Body of pancreas (tissue), 4 donors: ENCODE measurements around the gene BAIAP2L1. TPM values are rescaled to one million over a fixed set of nuclear protein-coding genes. Genes with fewer than 3 reads are reported as not detected.

ENCODE experiments used
- ATAC-seq: fragments of 150-250 bp; one replicate; pipeline ENCODE4 v1.9.1; 2016
- DNase-seq, 4 donors: peaks; one replicate each; pipeline ENCODE4 v3.0.0-alpha.2; 2019
- H3K27ac ChIP-seq, 4 donors: fragments of 200-600 bp; sonication (generic); 1 replicate in 3 of 4; 2 replicates in 1 of 4; pipeline versions ENCODE4 v1.5.1 to v1.6.1; 2016 to 2019; ENCODE audit warnings: mild to moderate bottlenecking in 1 of 4, mixed read lengths in 1 of 4, moderate library complexity in 1 of 4
- H3K27me3 ChIP-seq, 2 donors: fragments of 200-600 bp; sonication (generic); one replicate each; pipeline ENCODE4 v1.6.0; 2016; ENCODE audit warnings: mild to moderate bottlenecking in 1 of 2
- H3K36me3 ChIP-seq, 2 donors: fragments of 200-600 bp; sonication (generic); replicated peaks in 1 of 2; 2 replicates each; pipeline ENCODE4 v1.5.1; 2016; ENCODE audit warnings: low read depth in 2 of 2; ENCODE audit not compliant: insufficient read depth in 1 of 2
- H3K4me1 ChIP-seq: fragments of 200-600 bp; sonication (generic); one replicate; pipeline ENCODE4 v1.6.0; 2016
- H3K4me3 ChIP-seq, 2 donors: fragments of 200-600 bp; sonication (generic); 1 replicate in 1 of 2; 2 replicates in 1 of 2; pipeline ENCODE4 v1.5.1; 2016 to 2019
- H3K9me3 ChIP-seq, 3 donors: fragments of 200-600 bp; sonication (generic); 1 replicate in 2 of 3; 2 replicates in 1 of 3; pipeline ENCODE4 v1.5.1; 2016
- POLR2A ChIP-seq, 3 donors: fragments of 450-650 bp; IDR thresholded peaks; one replicate each; pipeline ENCODE4 v1.6.1; 2016; ENCODE audit warnings: antibody characterized with exemption in 3 of 3, mild to moderate bottlenecking in 2 of 3
- WGBS, 2 donors: methylation state at CpG; one replicate each; pipeline ENCODE4 v1.1.5; 2017; 5-methylcytosine and 5-hydroxymethylcytosine counted together
- intact Hi-C: fragments of 100-400 bp; cut with DNase I; formaldehyde crosslinking; loops from one replicate; pipeline ENCODE4 v1.15.1; 2023
- total RNA-seq, 2 donors: library from RNA; depleted of rRNA; stranded (reverse); fragments of >200 nt; gene quantifications; one replicate each; pipeline ENCODE4 v1.1.0, GENCODE V29; 2016
- TF ChIP-seq, protein P1 (sequence below), 7 experiments: fragments of 450-650 bp in 4 of 7; fragments of 200-600 bp in 3 of 7; sonication (generic) in 3 of 7; IDR thresholded peaks; one replicate each; pipeline ENCODE4 v1.5.1; 2016 to 2019; ENCODE audit warnings: antibody characterized with exemption in 7 of 7

The BAIAP2L1 gene
- total RNA-seq, 2 donors from 2014 or later = 15.8 to 23.1 TPM

DNA sequence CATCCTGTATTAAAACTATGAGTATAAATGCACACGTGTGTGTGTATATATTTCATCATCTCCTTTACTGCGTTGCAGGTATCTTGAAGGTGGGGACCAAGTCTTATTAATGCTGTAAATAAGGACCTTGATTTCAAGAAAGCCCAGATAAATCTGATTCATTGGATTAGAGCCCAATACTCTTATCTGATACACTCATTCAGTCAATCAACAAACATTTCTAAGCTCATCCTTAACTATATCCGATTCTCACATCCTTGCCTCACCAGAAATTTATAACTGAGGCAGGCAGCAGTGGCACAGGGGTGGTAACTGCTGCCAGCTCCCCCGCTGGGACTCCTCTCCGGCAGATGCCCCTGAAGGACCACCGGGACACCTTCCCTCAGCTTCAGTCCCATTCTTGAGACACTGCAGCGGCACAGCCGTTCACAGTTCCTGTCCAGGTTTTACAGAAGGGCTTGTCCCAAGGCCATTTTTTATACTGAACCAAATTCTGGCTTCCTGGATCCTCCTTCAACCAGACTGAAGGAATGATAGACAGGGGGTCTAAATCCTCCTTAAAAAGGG lies 65.4 kb downstream of the BAIAP2L1 start:
- intact Hi-C loops = no loop called here
- H3K4me1 ChIP-seq = no peaks in the 10 kb centered on the region
- no peak for DNase-seq
- no peak overlapping the region for H3K4me3 ChIP-seq
- WGBS, 2 donors = 88 to 90% methylated on average over 8 of the region's 8 CpGs
- no peaks in the 10 kb centered on the region for H3K9me3 ChIP-seq
- TF ChIP-seq POLR2A (IDR thresholded peaks at IDR 0.05) = no peak
- TF ChIP-seq, protein P1, sequence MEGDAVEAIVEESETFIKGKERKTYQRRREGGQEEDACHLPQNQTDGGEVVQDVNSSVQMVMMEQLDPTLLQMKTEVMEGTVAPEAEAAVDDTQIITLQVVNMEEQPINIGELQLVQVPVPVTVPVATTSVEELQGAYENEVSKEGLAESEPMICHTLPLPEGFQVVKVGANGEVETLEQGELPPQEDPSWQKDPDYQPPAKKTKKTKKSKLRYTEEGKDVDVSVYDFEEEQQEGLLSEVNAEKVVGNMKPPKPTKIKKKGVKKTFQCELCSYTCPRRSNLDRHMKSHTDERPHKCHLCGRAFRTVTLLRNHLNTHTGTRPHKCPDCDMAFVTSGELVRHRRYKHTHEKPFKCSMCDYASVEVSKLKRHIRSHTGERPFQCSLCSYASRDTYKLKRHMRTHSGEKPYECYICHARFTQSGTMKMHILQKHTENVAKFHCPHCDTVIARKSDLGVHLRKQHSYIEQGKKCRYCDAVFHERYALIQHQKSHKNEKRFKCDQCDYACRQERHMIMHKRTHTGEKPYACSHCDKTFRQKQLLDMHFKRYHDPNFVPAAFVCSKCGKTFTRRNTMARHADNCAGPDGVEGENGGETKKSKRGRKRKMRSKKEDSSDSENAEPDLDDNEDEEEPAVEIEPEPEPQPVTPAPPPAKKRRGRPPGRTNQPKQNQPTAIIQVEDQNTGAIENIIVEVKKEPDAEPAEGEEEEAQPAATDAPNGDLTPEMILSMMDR (IDR thresholded peaks at IDR 0.05) = no peak
- H3K27ac ChIP-seq = no peak overlapping the region
- H3K27me3 ChIP-seq = no peaks in the 10 kb centered on the region
- ATAC-seq = no peak
- no peaks in the 10 kb centered on the region for H3K36me3 ChIP-seq

- 76 to 78% methylated on average over 1 of the region's 1 CpG for WGBS, 2 donors
- no peaks in the 10 kb centered on the region for H3K27me3 ChIP-seq
- ATAC-seq = no peak
- intact Hi-C loops = no loop called here
- H3K27ac ChIP-seq = no peak overlapping the region
- DNase-seq = no peak
- no peak overlapping the region for H3K4me3 ChIP-seq
- no peaks in the 10 kb centered on the region for H3K9me3 ChIP-seq
- TF ChIP-seq POLR2A (IDR thresholded peaks at IDR 0.05) = no peak
- TF ChIP-seq, protein P1 (IDR thresholded peaks at IDR 0.05) = no peak
- H3K36me3 ChIP-seq = no peaks in the 10 kb centered on the region
- no peaks in the 10 kb centered on the region for H3K4me1 ChIP-seq
These were observed 66.8 kb downstream of the BAIAP2L1 start for GRCh38 chr7:98334081-98334480.

- DNase-seq = no peak
- Histone ChIP-seq H3K27me3 (no peaks in the 10 kb centered on the region), H3K4me1 (no peaks in the 10 kb centered on the region), H3K36me3 (no peaks in the 10 kb centered on the region), H3K27ac (no peak overlapping the region), H3K9me3 (no peaks in the 10 kb centered on the region), H3K4me3 (no peak overlapping the region)
- intact Hi-C loops = no loop called here
- TF ChIP-seq, protein P1 (IDR thresholded peaks at IDR 0.05) = no peak
- no peak for TF ChIP-seq POLR2A (IDR thresholded peaks at IDR 0.05)
- WGBS, 2 donors = 91 to 94% methylated on average over 5 of the region's 5 CpGs
- no peak for ATAC-seq
These were observed 69.9 kb downstream of the BAIAP2L1 start for GRCh38 chr7:98330926-98331529.

DNA sequence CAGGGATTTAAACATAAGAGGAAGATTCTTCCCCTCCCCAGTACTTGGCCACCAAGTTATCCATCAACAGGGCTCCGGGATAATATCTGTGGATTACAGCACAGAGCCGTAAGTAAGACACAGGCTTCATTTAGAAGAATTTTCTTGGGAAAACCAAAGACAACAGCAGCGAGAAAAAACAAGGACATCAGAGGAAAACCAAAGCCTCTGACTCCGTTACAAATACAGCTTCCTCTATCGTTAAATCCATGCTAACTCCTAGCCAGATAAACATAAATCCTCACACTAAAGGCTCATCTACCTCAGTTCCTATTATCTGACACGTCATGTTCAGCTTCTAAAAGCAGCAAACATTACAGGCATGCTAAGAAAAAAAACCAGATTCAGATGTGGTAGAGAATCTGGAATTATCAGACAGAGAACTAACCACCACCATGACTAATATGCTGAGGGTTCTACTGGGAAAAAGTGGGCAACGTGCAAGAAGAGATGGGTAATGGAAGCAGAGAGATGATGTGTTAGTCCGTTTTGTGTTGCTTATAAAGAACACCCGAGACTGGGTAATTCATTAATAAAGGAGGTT lies 71.0 kb downstream of the BAIAP2L1 start:
- WGBS, 2 donors = 78 to 88% methylated on average over 9 of the region's 9 CpGs
- no peak for ATAC-seq
- Histone ChIP-seq H3K4me3 (no peak overlapping the region), H3K36me3 (no peaks in the 10 kb centered on the region), H3K27ac (no peak overlapping the region), H3K4me1 (no peaks in the 10 kb centered on the region), H3K9me3 (no peaks in the 10 kb centered on the region), H3K27me3 (no peaks in the 10 kb centered on the region)
- DNase-seq = no peak
- no peak for TF ChIP-seq POLR2A (IDR thresholded peaks at IDR 0.05)
- TF ChIP-seq, protein P1 (IDR thresholded peaks at IDR 0.05) = no peak
- intact Hi-C loops = no loop called here
